PFSK-1 (cell line): ENCODE measurements around the gene COL23A1.

ENCODE experiments used
- FOXP2 ChIP-seq: optimal IDR thresholded peaks from 2 replicates; pipeline ENCODE3; 2011; ENCODE audit warnings: borderline replicate concordance, control low read depth, inconsistent platforms; ENCODE audit not compliant: insufficient read depth; ENCODE audit errors: extremely low read length, extremely low read depth
- POLR2AphosphoS5 ChIP-seq: IDR thresholded peaks from 2 replicates; pipeline ENCODE4 v1.6.1; 2012; ENCODE audit warnings: low read depth, mild to moderate bottlenecking, control low read depth, low read length, moderate library complexity
- REST ChIP-seq, 2 experiments: IDR thresholded peaks; 2 replicates each; pipeline versions ENCODE4 v1.6.1 to v1.8.0; 2011 to 2012; ENCODE audit warnings: low read depth in 2 of 2, low read length in 2 of 2, control low read depth in 1 of 2, inconsistent platforms in 1 of 2, mild to moderate bottlenecking in 1 of 2, moderate library complexity in 1 of 2; ENCODE audit not compliant: insufficient read depth in 1 of 2
- SIN3A ChIP-seq: IDR thresholded peaks from 2 replicates; pipeline ENCODE4 v1.6.1; 2012; ENCODE audit warnings: mild to moderate bottlenecking, low read length, moderate library complexity, borderline replicate concordance; ENCODE audit not compliant: insufficient read depth
- TAF1 ChIP-seq: IDR thresholded peaks from 2 replicates; pipeline ENCODE4 v1.6.1; 2012; ENCODE audit warnings: low read length, control low read depth, borderline replicate concordance; ENCODE audit not compliant: insufficient read depth

COL23A1 gene

GRCh38 chr5:178476972-178477754, 113.0 kb downstream of the COL23A1 start:
- no peak for TF ChIP-seq SIN3A
- TF ChIP-seq TAF1 = no peak
- TF ChIP-seq FOXP2 = no peak
- TF ChIP-seq POLR2AphosphoS5 = no peak
- no peak for TF ChIP-seq REST (IDR thresholded peaks at IDR 0.05; ENCODE audit: insufficient read depth in 1 of 2, low read depth in 2 of 2, low read length in 2 of 2)

- TF ChIP-seq SIN3A (no peak), POLR2AphosphoS5 (no peak), REST (IDR thresholded peaks at IDR 0.05; ENCODE audit: insufficient read depth in 1 of 2, low read depth in 2 of 2, low read length in 2 of 2) (no peak), TAF1 (no peak), FOXP2 (no peak)
These were observed 113.7 kb downstream of the COL23A1 start for GRCh38 chr5:178476531-178476930.

GRCh38 chr5:178475422-178475821, 114.8 kb downstream of the COL23A1 start:
- TF ChIP-seq REST (IDR thresholded peaks at IDR 0.05; ENCODE audit: insufficient read depth in 1 of 2, low read depth in 2 of 2, low read length in 2 of 2) (no peak), TAF1 (no peak), POLR2AphosphoS5 (no peak), SIN3A (no peak), FOXP2 (no peak)

- TF ChIP-seq FOXP2 (no peak), REST (IDR thresholded peaks at IDR 0.05; ENCODE audit: insufficient read depth in 1 of 2, low read depth in 2 of 2, low read length in 2 of 2) (no peak), TAF1 (no peak), POLR2AphosphoS5 (no peak), SIN3A (no peak)
These were observed 115.5 kb downstream of the COL23A1 start for GRCh38 chr5:178474562-178475184.
